IMR-90 (cell line): Measurements from ENCODE around the gene MRPL11.

Experiments
- BHLHE40 ChIP-seq: fragments of 150-350 bp; IDR thresholded peaks from 2 replicates; pipeline ENCODE4 v1.6.1; 2016; ENCODE audit warnings: mild to moderate bottlenecking, low read depth, low read length
- CEBPB ChIP-seq: IDR thresholded peaks from 2 replicates; pipeline ENCODE4 v1.6.1; 2012; ENCODE audit warnings: low read depth, low read length, improper control_type of control experiment
- CHD1 ChIP-seq: IDR thresholded peaks from 2 replicates; pipeline ENCODE4 v1.6.1; 2012; ENCODE audit warnings: low read depth, low read length, improper control_type of control experiment
- CTCF ChIP-seq: conservative IDR thresholded peaks from 2 replicates; pipeline ENCODE4 v1.5.1; 2012; ENCODE audit warnings: mild to moderate bottlenecking, low read depth, low read length, improper control_type of control experiment
- ELK1 ChIP-seq: fragments of 150-350 bp; IDR thresholded peaks from 2 replicates; pipeline ENCODE4 v1.6.1; 2016; ENCODE audit warnings: low read depth, mild to moderate bottlenecking, low read length, moderate library complexity, borderline replicate concordance
- FOS ChIP-seq: fragments of 150-350 bp; IDR thresholded peaks from 2 replicates; pipeline ENCODE4 v1.6.1; 2016; ENCODE audit warnings: low read depth, low read length
- POLR2A ChIP-seq: IDR thresholded peaks from 2 replicates; pipeline ENCODE4 v1.6.1; 2012; ENCODE audit warnings: mild to moderate bottlenecking, low read depth, low read length
- RFX5 ChIP-seq: IDR thresholded peaks from 2 replicates; pipeline ENCODE4 v1.8.0; 2012; ENCODE audit warnings: low read depth, mild to moderate bottlenecking, low read length, moderate library complexity
- USF2 ChIP-seq: fragments of 150-350 bp; IDR thresholded peaks from 2 replicates; pipeline ENCODE4 v1.6.1; 2017; ENCODE audit warnings: mild to moderate bottlenecking, antibody characterized with exemption, low read length, low read depth

- TF ChIP-seq CTCF (no peak), POLR2A (no peak), CEBPB (no peak), CHD1 (no peak), BHLHE40 (no peak), USF2 (no peak), ELK1 (no peak), FOS (no peak), RFX5 (no peak)
Observed at GRCh38 chr11:66437979-66438503, 607 bp downstream of the MRPL11 start.
